ENCODE data around the gene IRF5. TPM values are rescaled to one million over a fixed set of nuclear protein-coding genes. Genes with fewer than 3 reads are reported as not detected.
"Not testable (repeated sequence)": the region's sequence is repeated elsewhere in the genome, so short reads cannot be mapped to it uniquely, and the experiment has no call there.

IRF5 gene
- total RNA-seq, 1 donor from 2014 or later: 0.26 TPM

DNA sequence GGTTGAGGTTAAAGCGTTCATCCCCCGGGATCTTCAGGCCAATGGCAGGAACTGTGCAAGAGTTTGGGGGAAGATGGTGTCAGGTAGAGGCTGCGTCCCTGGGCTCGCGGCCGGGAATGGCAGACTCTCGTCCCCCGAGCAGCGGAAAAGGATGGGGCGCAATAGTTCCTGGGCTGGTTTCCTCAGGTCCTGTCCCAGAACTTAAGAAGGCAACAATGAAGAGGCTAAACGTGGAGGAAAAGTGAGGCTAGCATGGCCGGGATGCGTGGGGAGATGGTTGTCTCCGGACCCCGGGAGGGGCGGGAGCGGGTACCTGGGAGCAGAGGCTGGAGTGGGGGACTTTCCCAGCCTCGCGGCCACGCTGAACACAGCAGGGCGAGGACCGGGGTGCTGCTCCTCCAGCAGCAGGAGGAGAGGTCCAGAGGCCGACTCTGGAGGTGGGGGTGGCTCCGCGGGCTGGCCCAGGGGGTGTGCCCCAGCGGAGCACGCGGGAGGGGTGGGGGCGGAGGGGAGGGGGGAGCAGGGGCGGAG, 882 bp downstream of the IRF5 start:
- no peak for DNase-seq (ENCODE audit: low read depth in 2 of 2)

DNA sequence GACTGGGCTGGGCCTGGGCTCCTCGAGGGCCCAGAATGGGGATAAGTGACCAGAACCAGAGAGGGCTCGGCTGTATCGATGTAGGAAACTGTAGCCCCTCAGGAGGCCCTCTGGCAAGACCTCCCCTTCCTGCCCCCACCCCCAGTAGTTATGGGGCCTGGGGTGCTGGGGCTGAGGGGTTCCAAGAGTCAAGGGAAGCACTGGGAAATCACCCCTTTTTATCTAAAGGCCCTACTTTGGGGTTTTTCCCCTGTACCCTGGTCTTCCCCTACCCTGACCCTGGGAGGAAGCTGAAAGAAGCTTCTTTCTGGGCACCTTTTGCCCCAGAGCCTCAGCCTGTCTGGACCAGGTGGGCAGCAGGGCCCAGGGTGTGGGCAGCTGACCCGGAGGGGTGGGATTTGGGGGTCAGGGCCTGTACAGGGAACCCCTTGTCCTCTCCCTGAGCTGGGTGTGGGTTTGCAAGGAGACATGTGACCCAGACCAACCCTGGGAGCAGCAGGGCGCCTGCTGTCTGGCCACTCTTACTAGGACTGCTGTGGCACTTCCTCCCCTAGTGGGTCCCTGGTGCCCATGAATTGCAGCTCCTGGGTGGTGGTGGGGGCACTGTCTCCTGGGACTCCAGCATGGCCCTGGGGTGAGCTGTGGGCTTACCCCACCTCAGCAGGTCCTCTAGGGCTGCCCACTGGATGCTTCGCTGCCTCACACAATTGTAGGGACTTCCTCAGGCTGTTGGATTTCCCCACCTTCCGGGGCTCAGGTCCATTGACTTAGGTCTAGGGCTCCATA, 1.5 kb downstream of the IRF5 start:
- DNase-seq (ENCODE audit: low read depth in 2 of 2): no peak

DNA sequence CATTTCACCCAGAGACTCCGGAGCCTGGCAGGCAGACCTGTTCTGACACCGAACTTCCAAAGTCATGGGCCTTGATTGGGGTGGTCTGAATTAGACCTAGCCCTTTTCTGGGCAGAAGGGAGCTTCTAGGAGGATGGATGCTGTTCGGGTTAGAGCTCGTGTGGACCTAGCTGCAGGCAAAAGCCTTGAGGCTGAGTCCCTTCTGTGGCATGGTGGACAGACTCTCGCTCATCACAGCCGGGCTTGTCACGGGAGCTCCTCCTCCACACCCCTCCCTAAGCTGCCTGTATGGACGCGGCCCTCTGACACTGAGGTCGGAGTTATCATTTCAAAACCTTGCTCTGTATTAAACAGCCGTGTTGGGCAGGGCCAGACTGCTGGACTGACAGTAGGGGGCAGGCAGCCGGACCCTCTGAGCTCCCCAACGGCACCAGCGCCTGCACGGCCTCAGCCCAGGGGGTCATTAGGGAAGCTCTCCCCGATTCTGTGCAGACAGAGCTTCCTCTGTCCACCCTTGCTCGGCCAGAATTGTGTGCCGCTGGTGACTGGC, 2.2 kb downstream of the IRF5 start:
- no peak for DNase-seq (ENCODE audit: low read depth in 2 of 2)

DNA sequence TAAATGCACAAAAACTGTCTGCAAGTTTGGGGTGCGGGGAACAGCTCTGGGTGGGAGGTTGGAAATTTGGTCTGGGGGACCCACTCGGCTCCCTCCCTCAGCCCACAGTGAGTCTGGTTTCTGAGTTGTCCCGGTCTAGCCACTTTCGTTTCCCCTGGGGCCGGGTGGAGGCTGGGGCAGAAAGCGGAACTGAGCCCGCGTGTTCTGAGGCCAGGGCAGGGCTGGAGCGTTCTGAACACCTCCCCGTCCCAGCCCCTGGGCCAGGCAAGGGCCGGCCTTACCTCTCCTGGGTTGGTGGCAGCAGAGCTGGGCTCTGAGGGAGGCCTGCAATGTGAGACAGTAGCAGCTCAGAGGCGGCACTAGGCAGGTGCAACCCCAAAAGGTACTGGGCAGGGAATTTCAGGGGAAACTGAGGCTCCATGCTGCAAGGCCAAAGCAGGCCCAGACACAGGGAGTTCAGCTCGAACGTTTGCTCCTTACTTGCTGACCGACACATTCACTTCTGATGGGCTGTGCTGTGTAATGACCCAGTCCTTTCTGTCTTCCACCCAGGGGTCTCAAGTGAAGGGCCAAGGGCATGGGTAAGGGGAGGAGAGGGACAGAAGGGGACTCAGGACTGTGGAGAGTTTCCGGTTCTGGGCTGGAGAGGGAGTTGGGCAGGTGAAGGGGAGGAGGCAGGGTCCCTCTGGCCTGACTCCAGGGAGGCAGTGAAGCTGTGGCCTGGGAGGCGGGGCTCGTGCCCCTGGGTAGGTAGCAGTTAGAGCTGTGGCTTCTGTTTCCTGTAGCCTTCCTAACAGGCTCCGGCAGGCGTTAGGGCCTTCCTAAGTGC, 3.0 kb downstream of the IRF5 start:
- no peak for DNase-seq (ENCODE audit: low read depth in 2 of 2)

DNA sequence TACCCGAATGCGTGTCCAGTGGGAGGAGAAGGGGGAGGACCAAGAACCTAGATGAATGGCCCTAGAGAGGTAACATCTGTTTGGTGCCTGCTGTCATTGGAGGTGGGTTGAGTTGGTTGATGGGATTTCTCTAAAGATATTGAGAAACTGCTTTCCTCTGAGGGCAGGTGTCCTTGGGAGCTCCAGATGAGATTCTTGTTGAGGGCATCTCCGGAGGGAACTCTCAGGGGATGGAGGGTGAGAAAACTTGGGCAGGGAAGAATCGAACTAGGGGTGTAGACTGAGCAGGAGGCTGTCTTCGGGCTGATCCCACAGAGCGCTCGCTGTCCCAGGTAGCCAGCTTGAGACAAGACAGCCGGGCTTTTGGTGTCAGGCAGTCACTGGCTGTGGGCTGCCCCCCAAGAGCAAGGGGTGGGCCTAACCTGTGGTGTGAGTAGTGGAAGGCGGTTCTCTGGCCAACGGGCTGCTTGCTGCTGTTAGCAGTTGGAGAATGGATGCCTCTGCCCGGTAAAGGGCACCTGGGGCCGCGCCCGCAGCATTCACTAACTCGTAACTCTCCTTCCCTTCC, 3.7 kb downstream of the IRF5 start:
- DNase-seq (ENCODE audit: low read depth in 2 of 2): no peak

DNA sequence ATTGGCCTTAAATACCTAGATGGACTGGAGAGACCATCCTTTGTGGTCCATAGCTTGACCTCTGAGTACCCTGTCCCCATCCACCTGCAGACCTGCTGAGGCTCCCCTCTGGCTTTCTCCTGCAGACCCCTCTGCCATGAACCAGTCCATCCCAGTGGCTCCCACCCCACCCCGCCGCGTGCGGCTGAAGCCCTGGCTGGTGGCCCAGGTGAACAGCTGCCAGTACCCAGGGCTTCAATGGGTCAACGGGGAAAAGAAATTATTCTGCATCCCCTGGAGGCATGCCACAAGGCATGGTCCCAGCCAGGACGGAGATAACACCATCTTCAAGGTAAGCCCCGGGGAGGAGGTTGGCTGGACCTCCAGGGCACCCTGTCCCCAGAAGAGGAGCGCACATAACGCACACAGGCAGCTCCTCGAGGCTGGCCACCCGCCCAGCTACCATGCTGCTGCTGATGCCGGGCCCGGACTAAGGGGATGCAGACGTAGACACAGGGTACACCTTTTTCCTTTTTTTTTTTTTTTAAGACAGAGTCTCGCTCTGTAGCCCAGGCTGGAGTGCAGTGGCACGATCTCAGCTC, 4.3 kb downstream of the IRF5 start:
- DNase-seq (ENCODE audit: low read depth in 2 of 2): no peak

DNA sequence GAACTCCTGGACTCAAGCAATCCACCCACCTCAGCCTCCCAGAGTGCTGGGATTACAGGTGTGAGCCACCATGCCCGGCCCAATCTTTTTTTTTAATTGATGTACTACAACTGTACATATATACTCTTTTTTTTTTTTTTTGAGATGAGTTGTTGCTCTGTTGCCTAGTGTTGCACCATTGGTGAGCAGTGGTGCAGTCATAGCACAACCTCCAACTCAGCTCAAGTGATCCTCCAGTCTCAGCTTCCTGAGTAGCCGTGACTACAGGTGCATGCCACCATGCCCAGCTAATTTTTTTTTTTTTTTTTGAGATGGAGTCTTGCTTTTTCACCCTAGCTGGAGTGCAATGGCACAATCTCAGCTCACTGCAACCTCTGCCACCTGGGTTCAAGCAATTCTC, 5.5 kb downstream of the IRF5 start:
- not testable (repeated sequence) for DNase-seq (ENCODE audit: low read depth in 2 of 2)

DNA sequence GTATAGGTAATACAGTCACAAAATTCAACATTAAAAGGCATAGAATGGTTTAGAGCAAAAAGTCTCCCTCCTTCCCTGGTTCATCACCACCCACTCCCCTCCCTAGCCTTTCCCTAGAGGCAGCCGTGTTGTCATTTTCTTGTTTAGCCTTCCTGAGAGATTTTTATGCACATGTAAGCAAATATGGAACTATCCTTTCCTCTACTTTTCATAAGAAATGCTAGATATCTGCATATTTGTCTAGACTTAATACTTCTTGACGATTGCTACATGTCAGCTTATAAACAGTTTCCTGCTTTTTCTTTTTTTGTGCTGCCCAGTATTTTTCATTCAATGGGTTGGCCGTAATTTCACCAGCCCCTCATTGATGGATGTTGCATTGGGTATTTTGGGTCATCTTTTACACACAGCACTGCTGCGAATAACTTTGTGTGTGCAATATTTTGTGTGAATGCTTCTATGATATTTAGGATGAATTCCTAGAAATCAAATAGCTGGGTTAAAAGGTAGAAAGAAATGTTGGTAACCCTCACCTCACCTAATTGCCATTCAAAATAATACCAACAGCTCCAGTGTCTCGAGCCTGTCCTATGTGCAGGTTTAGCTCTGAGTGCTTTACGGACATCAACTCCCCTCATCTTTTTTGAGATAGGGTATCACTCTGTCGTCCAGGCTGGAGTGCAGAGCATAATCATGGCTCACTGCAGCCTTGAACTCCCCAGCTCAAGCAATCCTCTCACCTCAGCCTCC, 6.9 kb downstream of the IRF5 start:
- no peak for DNase-seq (ENCODE audit: low read depth in 2 of 2)

DNA sequence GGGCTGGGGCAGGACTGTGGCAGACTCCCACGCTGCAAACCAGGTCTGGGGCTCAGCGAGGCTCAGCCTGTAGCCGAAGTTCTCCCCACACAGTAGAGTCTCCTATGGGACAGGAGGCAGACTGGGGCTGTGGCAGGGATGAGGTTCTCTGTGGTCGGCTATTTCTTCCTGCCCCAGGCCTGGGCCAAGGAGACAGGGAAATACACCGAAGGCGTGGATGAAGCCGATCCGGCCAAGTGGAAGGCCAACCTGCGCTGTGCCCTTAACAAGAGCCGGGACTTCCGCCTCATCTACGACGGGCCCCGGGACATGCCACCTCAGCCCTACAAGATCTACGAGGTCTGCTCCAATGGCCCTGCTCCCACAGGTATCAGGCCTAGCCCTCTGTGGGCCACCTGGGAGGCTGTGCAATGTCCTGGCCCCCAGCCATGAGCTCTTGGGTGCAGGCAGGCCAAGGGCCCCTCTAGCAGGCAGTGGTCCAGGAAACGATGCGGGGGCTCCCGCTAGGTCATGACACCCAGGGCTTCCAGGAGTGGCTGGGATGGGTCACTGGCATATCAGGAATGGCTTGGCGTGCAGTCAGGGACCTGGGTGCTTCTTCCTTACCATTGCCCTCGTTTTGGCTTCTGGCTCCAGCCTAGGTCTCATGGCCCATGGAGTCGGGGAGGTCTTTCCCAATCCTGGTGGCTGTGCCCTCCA, 8.1 kb downstream of the IRF5 start:
- DNase-seq (ENCODE audit: low read depth in 2 of 2): no peak

DNA sequence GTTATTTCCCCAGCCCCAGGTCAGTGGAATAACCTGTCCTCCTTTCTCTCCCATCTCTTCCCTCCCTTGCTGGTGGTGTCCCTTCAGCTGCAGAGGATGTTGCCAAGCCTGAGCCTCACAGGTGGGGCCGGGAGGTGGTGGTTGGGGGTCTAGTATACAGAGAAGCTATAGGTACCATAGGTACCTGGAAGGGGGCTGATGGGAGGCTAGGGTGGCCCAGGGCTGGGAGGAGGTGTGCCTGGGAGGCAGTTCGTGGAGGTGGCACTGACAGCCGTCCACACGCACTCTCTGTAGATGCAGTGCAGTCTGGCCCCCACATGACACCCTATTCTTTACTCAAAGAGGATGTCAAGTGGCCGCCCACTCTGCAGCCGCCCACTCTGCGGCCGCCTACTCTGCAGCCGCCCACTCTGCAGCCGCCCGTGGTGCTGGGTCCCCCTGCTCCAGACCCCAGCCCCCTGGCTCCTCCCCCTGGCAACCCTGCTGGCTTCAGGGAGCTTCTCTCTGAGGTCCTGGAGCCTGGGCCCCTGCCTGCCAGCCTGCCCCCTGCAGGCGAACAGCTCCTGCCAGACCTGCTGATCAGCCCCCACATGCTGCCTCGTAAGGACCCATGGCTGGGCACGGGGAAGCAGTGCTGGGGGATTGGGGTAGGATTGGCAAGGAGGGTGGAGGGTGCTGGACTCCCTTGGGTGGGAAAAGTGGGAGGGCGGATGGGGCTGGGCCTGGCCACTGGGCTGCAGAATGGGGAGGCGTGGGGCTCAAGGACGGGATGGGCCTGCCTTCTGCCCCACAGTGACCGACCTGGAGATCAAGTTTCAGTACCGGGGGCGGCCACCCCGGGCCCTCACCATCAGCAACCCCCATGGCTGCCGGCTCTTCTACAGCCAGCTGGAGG, 9.5 kb downstream of the IRF5 start:
- no peak for DNase-seq (ENCODE audit: low read depth in 2 of 2)

DNA sequence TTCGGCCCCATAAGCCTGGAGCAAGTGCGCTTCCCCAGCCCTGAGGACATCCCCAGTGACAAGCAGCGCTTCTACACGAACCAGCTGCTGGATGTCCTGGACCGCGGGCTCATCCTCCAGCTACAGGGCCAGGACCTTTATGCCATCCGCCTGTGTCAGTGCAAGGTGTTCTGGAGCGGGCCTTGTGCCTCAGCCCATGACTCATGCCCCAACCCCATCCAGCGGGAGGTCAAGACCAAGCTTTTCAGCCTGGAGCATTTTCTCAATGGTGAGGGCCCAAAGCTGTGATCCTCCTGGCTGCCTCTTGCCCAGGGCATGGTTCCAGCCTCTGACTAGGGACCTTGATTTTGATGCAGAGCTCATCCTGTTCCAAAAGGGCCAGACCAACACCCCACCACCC, 10.1 kb downstream of the IRF5 start:
- no peak for DNase-seq (ENCODE audit: low read depth in 2 of 2)

DNA sequence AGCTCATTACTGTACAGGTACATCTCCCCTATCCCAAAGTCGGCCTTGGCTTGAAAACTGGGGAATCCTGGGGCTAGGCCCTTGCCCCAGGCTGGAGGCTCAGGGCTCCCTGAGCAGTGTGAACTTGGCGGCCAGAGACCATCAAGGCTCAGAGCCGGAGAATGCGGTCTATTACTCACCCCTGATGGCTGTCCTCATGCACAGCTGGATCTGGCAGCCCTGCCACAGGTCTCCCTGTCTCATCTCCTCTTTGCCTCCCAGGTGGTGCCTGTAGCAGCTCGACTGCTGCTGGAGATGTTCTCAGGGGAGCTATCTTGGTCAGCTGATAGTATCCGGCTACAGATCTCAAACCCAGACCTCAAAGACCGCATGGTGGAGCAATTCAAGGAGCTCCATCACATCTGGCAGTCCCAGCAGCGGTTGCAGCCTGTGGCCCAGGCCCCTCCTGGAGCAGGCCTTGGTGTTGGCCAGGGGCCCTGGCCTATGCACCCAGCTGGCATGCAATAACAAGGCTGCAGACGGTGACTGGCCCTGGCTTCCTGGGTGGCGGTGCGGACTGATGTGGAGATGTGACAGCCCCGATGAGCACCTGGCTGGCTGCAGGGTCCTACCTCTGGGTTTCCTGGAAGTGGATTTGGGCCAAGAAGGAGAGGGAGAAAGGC, 10.7 kb downstream of the IRF5 start:
- no peak for DNase-seq (ENCODE audit: low read depth in 2 of 2)

DNA sequence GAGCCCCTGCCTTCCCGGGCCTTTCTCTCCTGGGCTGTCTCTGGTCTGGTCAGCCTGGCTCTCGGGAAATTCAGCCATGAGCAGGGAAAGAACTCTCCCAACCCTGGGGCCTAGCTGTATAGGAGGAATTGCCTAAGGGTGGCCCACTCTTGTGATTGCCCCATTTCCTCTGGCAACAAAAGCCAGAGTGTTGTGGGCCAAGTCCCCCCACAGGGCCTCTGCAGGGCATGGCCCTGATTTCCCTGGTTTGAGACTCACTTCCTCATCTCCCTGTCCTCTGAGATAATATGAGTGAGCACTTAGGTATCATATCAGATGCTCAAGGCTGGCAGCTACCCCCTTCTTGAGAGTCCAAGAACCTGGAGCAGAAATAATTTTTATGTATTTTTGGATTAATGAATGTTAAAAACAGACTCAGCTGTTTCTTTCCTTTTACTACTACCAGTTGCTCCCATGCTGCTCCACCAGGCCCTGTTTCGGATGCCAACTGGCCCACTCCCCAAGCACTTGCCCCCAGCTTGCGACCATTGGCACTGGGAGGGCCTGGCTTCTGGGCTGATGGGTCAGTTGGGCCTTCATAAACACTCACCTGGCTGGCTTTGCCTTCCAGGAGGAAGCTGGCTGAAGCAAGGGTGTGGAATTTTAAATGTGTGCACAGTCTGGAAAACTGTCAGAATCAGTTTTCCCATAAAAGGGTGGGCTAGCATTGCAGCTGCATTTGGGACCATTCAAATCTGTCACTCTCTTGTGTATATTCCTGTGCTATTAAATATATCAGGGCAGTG, 11.4 kb downstream of the IRF5 start:
- no peak for DNase-seq (ENCODE audit: low read depth in 2 of 2)

DNA sequence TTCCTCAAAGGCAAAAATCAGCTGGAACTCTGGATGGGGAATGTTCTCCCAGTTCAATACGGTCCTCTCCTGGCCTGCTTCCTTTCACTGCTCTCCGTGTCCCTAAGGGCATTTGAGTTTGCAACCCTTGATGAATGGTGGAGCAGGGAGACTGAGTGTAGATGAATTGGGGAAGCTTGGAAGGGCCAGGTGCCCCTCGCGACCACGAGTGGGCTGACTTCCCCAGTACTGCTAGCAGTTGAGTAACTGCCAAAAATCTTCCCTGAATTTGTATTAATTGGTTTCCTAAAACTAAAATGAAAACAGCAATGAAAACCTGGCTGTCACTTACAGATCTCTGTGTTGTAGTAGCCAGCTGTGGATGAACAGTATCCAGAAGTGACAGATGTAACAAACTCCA, 13.6 kb downstream of the IRF5 start:
- no peak for DNase-seq (ENCODE audit: low read depth in 2 of 2)

DNA sequence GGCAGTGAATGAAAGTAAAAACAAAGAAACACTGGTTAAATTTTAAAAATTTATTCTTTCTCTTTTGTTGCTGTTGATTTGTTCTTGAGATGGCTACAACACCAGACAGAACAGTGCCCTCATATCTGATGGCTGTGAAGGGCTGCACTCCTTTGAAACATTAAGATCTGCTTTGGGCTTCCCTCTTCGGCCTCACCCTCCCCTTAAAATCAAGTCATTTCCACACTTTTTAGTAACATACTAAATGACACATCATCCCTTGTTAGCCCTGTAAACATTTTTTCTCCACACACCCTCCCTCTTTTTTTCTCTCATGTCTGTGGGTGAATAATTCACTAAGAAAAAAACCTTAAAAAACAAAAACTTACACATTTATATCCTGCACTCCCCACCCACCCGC, 16.4 kb downstream of the IRF5 start:
- DNase-seq (ENCODE audit: low read depth in 2 of 2): no peak

DNA sequence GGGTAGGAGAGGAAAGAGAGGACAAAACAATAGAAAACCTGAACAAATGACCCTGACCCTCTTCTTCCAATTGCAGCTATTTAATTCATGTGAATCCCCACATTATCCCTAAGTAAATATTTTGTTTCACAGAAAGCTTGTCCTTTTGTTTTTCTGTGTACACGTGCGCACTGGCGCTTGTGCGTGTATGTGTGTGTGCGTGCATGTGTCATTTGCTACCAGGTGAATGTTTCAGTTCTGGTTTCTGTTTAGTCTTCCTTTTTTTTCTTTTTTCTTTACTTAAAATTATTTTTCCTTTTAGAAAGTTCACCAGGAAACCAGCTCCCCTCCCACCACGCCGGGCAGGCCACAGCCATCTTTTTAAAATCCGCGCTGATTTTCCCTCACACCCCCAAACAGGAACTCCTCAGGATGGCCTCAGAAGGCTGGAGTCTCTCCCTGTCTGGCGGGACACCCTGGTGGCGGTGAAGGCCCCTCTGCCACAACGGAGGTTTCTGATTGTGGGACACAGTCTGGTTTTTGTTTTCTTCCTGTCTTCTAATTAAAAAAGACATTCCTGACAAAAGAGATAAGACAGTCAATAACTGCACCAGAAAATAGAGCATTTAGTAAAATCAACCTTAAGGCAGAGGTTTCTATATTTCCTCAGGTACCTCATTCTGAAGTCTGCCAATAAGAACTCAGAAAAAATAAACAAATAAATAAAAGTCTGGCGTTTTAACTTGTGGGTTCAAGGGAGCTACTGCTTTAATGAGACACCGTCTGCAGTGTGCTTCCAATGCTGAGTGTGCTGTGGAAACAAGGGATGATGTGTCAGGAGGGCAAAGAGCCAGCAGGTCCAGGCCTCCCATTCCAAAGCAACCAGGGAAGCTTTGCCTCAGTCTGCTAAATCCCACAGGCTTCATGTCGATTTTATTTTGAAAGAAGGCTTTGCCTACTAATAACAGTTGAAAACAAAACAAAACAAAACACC, 17.4 kb downstream of the IRF5 start:
- no peak for DNase-seq (ENCODE audit: low read depth in 2 of 2)

DNA sequence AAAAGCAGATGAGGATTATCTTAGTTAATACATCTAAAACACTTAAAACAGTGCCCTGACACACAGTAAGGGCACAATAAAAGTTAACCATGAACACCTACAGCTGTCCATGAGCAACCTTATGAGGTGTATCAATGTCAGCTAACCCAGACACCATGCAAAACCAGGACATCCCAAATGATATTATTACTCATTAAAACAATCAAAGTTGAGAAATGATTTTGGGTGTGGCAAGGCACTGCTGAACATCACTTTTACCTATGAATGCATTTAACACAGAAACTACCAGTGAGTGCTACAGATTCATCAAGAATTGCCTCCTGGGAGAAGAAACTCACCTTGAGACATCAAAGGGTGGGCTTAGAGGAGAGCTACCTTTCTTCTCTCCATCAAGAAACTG, 18.3 kb downstream of the IRF5 start:
- no peak for DNase-seq (ENCODE audit: low read depth in 2 of 2)

Measured in dermis microvascular lymphatic vessel endothelial cell (primary cell).